Cardiac muscle cell (in vitro differentiated cells and primary cell): ENCODE data around the gene ANKRD17. TPM values are rescaled to one million over a fixed set of nuclear protein-coding genes. Genes with fewer than 3 reads are reported as not detected.

Source experiments
- DNase-seq, 2 donors: peaks; one replicate each; pipeline versions ENCODE4 v3.0.0 to v3.0.0-alpha.2; 2010 to 2017; ENCODE audit warnings: low read depth in 1 of 2, low spot score in 1 of 2
- H3K27ac ChIP-seq: fragments of 200-600 bp; sonication (generic); 2 replicates; pipeline ENCODE4 v1.5.1; 2016
- H3K27me3 ChIP-seq: fragments of 200-600 bp; sonication (generic); 2 replicates; pipeline ENCODE4 v1.6.0; 2016; ENCODE audit warnings: control low read depth
- H3K36me3 ChIP-seq: fragments of 200-600 bp; sonication (generic); 2 replicates; pipeline ENCODE4 v1.5.1; 2016; ENCODE audit warnings: control low read depth
- H3K4me1 ChIP-seq: fragments of 200-600 bp; sonication (generic); 2 replicates; pipeline ENCODE4 v1.8.1; 2017; ENCODE audit warnings: low read depth, mild to moderate bottlenecking, mixed run types
- H3K4me3 ChIP-seq: fragments of 200-600 bp; sonication (generic); 2 replicates; pipeline ENCODE4 v1.5.1; 2016; ENCODE audit warnings: mild to moderate bottlenecking
- H3K9me3 ChIP-seq: fragments of 200-600 bp; sonication (generic); 2 replicates; pipeline ENCODE4 v1.5.1; 2017; ENCODE audit warnings: low read depth, mild to moderate bottlenecking, control low read depth
- CTCF ChIP-seq: IDR thresholded peaks from 2 replicates; pipeline ENCODE4 v1.5.1; 2012; ENCODE audit warnings: low read depth, mild to moderate bottlenecking, low read length
- polyA plus RNA-seq: library from polyadenylated mRNA; unstranded; fragments of >200 nt; fragmentation: Nextera tagmentation; extraction: Ambion mirVana; gene quantifications from 2 replicates; pipeline ENCODE4 v1.2.1, GENCODE V29; 2016
- total RNA-seq: library from RNA; depleted of rRNA; stranded (reverse); fragments of >200 nt; gene quantifications from 2 replicates; pipeline ENCODE4 v1.2.3, GENCODE V29; 2016

Gene ANKRD17
- total and polyA plus RNA-seq, 2 experiments from 2014 or later = 38.9 to 60.1 TPM

DNA sequence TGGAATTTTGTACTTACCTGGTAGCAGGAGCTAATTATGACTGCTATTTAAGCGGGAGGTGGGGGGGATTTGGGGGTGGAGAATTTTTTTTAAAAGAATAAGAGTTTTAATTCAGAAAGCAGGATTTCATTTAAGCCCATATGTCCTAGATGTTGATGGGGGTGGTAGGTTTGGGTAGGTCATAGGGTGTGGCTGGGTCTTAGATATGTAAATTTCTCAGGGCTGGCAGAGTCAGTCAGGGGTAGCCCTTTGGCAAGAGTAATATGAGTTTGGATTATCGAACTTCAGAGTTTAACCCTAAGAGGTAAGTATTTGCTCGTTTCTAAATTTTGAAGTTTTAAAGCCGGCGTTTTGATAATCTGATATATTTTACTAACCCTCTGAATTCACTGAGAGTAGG is 153.9 kb downstream of the ANKRD17 start:
- Histone ChIP-seq H3K9me3 (no peaks in the 10 kb centered on the region), H3K4me3 (no peak overlapping the region), H3K36me3 (peaks cover 44% of the 10 kb centered on the region), H3K27me3 (no peaks in the 10 kb centered on the region), H3K4me1 (peaks cover 6% of the 10 kb centered on the region), H3K27ac (peak overlapping the region; percentile 76)
- no peak for TF ChIP-seq CTCF
- no peak for DNase-seq

- Histone ChIP-seq H3K9me3 (no peaks in the 10 kb centered on the region), H3K4me1 (peaks cover 6% of the 10 kb centered on the region), H3K27ac (peak overlapping the region; percentile 76), H3K4me3 (no peak overlapping the region), H3K27me3 (no peaks in the 10 kb centered on the region), H3K36me3 (peaks cover 37% of the 10 kb centered on the region)
- DNase-seq = peak in 1 of 2 donors; percentile 8
- TF ChIP-seq CTCF = no peak
These were observed 154.6 kb downstream of the ANKRD17 start for GRCh38 chr4:73103799-73104503.

DNA sequence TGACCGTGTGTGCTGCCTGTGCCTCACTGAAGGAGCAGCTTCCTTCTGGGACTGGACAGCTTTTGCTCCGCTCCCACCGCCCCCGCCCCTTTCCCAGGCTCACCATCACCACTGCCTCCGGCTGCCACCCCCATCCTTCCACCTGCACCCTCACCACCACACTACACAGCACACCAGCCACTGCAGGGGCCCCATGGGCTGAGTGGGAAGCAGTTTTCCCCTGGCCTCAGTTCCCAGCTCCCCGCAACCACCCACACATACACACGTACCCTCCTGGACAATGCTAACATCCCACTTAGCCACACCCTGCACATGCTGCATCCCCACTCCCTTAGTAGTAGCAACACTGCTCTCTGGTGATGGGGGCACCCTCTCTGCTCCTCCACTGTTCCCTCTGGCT is 159.5 kb downstream of the ANKRD17 start:
- H3K27me3 ChIP-seq = no peaks in the 10 kb centered on the region
- H3K4me3 ChIP-seq = no peak overlapping the region
- peaks cover 63% of the 10 kb centered on the region for H3K36me3 ChIP-seq
- no peak for TF ChIP-seq CTCF
- H3K4me1 ChIP-seq = peaks cover 6% of the 10 kb centered on the region
- no peak for DNase-seq
- peak overlapping the region; percentile 10 for H3K27ac ChIP-seq
- H3K9me3 ChIP-seq = no peaks in the 10 kb centered on the region

- no peaks in the 10 kb centered on the region for H3K27me3 ChIP-seq
- peaks cover 2% of the 10 kb centered on the region for H3K4me1 ChIP-seq
- no peak for TF ChIP-seq CTCF
- DNase-seq = no peak
- H3K27ac ChIP-seq = peak overlapping the region; percentile 10
- H3K4me3 ChIP-seq = no peak overlapping the region
- no peaks in the 10 kb centered on the region for H3K9me3 ChIP-seq
- H3K36me3 ChIP-seq = peaks cover 64% of the 10 kb centered on the region
These were observed 159.9 kb downstream of the ANKRD17 start for GRCh38 chr4:73098713-73099112.

- TF ChIP-seq CTCF = no peak
- Histone ChIP-seq H3K4me3 (no peak overlapping the region), H3K27me3 (no peaks in the 10 kb centered on the region), H3K4me1 (no peaks in the 10 kb centered on the region), H3K9me3 (no peaks in the 10 kb centered on the region), H3K36me3 (peaks cover 67% of the 10 kb centered on the region), H3K27ac (no peak overlapping the region)
- no peak for DNase-seq
These were observed 160.6 kb downstream of the ANKRD17 start for GRCh38 chr4:73098016-73098415.

GRCh38 chr4:73092868-73093267 is 165.7 kb downstream of the ANKRD17 start:
- Histone ChIP-seq H3K4me3 (no peak overlapping the region), H3K27ac (peak overlapping the region; percentile 22), H3K9me3 (no peaks in the 10 kb centered on the region), H3K36me3 (peaks cover 70% of the 10 kb centered on the region), H3K27me3 (no peaks in the 10 kb centered on the region), H3K4me1 (no peaks in the 10 kb centered on the region)
- DNase-seq = no peak
- no peak for TF ChIP-seq CTCF
